GM18511 (cell line): Measurements from ENCODE around the gene MAP2K7.
A peak's percentile ranks its signal among the peaks of the same experiment; 100 is the strongest.

ENCODE experiments used
- ATAC-seq: cut with Tn5 transposase; IDR thresholded peaks from one replicate; pipeline ENCODE4 v1.9.1; 2021; ENCODE audit warnings: mild to moderate bottlenecking, moderate library complexity; ENCODE audit not compliant: unreplicated experiment

Gene MAP2K7

DNA sequence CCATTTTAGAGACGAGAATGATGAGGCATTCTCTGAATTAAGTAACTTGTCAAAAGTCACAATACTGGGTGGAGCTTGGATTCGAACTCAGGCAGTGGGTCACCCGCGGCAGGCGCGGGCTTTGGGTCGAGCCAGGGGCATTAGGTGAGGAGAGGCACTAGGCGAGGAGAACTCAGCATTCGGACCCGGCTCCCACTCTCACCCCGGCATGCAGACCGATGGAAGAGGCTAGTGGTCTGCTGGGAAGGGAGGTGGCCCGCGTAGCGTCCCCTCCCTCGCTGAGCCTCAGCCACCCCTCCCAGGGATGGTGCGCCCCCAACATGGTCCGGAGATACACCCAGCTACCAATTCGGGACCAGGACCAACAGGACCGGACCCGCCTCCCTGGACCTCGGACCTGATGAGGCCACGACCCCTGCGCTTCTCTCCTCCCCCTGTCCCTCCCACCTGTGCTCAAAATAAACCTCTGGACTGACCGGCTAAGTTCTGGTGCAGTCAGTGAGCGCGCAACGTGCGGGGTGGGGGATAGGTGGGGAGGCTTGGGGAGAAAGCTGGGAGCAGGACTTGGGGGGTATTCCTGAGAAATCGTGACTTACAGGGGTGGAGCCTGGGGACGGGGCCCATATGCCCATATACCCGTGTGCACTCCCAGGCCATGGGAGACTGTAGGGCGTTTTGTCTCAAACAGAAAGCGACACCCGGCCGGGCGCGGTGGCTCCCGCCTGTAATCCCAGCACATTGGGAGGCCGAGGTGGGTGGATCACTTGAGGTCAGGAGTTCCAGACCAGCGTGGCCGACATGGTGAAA, 15.1 kb downstream of the MAP2K7 start:
- no peak for ATAC-seq

DNA sequence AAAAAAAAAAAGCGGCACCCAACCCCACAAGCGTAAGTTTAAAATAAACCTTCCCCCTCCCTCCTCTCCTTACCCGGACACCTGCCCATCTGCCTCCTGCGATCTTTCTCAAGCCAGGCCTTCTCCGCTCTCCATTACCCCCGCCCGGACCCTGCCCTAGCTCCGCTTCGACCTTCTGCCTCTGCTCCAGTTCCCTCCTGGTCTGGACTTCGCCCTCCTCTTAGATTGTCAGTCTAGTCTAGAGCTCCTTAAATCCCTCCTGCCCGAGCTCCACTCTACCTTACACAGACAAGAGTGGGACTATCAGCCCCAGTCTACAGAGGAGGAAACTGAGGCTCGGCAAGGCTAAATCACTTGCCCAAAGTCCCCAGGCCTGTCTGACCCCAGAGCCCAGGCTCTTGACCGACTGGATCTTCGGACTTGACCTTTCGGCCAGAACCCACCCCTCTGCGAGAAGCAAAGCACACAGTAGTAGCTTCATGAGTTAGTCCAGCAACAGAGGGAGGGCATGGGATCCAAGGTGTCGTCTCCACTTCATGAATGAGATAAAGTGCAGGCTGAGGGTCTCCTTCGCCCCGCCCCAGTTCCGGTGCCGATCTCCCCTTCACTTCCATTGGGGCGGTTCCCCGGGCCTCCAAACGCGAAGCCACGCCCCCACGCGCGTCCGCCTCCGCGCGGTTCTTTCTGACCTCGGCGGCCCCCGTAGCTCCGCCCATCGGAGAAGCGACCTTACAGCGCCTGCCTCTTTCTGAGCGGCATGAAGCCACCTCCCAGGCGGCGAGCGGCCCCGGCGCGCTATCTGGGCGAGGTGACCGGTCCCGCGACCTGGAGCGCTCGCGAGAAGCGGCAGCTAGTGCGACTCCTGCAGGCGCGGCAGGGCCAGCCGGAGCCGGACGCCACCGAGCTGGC, 16.2 kb downstream of the MAP2K7 start, which contains the start of gene SNAPC2:
TSS of gene SNAPC2 (plus strand) at position 729 of the 909 bp plus-strand sequence. CDS start at position 758, 29 bp downstream.
- peak; percentile 58 for ATAC-seq

DNA sequence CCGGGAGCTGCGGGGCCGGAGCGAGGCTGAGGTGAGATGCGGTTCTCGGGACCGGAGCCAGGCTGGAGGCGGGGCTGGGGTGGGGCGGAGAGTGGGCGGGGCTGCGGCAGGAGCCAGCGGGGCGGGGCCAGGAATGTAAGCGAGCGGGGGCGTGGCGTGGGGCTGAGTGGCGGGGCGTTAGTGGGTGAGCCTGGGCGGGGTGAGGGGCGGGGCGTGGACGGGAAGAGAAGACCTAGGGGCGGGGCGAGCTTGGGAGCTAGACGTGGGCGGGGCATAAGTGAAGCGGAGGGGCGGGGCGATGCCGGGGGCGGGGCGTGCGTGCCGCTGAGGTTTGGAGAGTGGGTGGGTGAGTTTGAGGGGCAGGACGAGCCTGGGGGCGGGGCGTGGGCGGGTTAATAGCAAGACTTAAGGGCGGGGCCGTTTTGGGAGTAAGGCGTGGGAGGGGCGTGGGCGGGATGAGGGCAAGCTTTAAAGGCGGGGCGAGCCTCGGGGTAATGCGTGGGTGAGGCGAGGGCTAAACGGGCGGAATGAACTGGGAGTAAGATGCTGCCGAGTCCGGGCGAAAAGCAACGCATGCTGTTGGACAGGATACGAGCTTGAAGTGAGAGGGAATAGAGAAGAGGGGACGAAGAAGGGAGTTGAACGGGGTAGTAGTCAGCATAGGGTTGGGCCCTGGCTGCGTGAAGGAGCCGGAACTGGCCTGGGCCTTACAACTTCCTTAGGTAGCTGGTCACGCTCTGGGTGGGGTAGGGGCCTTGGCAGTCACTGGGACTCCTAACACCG, 17.0 kb downstream of the MAP2K7 start:
- ATAC-seq = peak; percentile 39

DNA sequence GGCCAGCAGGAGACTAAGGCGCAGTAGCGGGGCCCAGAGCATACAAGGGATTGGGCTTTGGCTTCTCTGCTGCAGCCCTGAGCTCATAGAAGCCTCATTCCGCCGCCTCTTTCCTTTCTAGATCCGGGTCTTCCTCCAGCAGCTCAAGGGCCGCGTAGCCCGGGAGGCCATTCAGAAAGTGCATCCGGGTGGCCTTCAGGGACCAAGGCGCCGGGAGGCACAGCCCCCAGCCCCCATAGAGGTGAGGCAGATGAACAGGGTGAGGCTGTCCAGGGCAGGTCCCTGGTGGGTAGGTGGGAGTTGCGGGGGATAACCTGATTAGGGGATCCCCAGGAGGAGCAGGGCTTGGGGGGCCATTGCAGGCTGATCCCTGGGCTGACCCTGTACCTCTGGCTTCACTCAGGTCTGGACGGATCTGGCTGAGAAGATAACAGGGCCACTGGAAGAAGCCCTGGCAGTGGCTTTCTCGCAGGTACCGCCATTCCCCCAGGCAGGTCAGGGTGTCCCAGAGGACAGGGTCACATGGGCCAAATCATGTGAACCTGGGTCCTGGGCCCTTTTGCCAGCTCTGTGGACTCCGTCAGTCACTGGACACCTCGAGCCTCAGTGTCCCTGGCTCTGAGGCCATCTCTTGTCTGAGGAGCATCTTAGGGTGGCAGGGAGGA, 17.8 kb downstream of the MAP2K7 start:
- no peak for ATAC-seq

DNA sequence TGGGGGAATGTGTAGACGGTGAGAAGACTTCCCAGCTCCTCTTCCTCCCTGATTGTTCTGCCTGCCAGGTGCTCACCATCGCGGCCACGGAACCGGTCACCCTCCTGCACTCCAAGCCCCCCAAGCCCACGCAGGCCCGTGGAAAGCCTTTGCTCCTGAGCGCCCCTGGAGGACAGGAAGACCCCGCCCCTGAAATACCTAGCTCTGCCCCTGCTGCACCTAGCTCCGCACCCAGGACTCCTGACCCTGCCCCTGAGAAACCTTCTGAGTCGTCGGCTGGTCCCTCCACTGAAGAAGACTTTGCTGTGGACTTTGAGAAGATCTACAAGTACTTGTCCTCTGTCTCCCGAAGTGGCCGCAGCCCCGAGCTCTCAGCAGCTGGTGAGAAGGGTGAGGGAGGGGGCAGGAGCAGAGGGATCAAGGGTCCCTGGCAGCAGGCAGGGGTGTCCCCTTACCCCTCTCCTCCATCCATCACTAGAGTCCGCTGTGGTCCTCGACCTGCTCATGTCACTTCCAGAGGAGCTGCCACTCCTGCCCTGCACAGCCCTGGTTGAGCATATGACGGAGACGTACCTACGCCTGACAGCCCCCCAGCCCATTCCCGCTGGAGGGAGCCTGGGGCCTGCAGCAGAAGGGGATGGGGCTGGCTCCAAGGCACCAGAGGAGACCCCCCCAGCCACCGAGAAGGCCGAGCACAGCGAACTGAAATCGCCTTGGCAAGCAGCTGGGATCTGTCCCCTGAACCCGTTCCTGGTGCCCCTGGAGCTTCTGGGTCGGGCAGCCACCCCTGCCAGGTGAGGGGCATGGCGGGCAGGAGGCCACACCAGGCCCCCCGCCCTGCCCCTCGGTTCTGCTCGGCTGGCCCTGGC, 18.5 kb downstream of the MAP2K7 start:
- no peak for ATAC-seq

DNA sequence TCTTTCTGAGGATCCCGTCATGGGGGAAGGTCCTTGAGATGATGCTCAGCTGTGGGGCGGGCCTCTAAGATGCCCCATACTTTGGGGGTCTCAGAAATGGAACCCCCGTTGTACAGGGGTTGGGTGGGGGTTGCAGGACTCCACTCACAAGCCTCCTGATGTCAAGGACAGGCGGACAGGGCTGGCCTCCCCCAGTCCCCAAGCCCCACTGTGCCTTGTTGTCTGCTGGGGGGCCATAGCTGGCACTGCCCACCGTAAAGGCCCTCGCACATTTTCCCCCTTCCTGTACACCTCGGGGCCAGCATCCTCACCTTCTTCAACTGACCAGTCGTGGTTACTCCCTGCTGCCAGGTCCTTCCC, 19.1 kb downstream of the MAP2K7 start:
- ATAC-seq = no peak

DNA sequence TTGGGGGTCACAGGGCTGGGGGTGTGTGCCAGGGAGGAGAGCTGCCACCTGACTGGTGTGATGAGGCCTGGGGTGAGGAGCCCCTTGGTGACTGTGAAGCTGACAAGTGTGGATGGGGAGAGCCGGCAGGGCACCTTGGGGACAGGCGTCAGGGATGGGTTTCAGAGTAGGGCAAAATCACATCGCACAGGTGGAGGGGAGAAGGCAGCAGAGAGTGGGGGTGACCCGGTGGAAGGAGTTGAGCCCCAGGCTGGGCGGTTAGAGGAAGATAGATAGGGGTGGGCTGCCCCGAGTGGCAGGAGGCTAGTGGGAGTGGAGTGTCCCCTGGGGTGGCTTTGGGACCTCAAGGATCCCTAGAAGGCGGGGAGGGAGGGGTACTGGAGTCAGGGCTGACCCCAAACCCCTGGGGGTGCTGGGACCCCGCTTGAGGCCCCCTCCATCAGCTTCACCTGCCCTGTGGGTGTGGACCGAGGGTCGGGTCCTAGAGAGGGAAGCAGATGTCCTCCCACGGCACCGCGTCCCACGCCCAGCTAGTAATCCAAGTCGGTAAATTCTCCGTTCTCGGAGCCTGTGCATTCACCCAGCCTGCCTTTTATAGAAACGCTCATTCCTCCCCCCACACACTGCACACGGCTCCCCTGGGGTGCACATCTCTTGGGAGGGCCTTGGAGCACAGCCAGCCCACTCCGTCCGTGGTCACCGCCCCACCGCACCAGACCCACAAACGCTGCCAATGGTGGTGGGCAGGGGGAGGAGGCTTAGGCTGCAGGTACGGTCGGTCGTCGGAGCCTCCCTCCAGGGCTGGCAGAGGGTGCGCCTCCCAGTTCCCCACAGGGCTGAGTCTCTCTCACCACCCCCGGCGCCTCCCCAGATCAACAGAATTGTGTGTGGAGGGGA, 19.9 kb downstream of the MAP2K7 start:
- ATAC-seq = no peak

DNA sequence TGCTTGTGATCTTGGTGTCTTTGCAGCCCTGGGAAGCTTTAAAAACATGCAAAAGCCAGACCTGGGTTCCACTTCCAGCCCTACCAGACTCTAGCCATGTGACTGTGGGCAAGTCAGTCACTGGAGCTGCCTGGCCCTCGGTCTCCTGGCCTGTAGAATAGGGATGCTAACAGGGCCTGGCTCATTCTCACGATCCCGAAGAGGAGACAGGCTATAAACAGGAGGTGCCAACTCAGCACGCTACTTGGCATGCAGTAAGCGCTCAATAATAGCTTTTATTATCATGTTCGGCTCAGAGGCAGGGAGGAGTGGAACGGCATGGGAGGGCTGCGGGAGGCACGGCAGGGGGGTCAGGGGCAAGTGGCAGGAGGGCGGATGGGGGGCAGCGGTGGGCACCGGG, 20.6 kb downstream of the MAP2K7 start:
- ATAC-seq = no peak

DNA sequence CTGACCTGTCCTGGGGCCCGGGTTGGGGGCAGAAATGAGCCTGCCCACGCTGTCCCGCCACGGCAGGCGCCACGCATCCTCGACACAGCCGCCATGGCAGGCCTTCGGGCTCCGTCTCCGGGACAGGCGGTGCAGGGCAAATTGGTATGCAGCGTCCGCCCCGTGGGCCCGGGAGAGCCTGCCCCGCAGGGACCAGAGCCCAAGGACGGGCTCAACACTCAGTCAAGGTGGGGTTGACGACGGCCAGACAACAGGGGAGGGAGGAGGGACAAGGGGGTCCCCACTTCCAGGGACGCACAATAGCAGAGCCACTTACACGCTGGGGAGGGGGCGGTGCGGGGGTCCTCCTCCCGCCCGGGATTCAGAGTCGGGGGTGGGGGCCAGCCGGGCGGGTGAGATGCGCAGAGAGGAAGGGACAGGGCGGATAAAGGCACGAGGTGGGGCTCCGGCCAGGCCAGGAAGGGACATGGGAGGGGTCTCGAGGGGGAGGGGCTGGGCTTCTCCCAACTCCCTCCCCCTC, 21.0 kb downstream of the MAP2K7 start:
- ATAC-seq = no peak

DNA sequence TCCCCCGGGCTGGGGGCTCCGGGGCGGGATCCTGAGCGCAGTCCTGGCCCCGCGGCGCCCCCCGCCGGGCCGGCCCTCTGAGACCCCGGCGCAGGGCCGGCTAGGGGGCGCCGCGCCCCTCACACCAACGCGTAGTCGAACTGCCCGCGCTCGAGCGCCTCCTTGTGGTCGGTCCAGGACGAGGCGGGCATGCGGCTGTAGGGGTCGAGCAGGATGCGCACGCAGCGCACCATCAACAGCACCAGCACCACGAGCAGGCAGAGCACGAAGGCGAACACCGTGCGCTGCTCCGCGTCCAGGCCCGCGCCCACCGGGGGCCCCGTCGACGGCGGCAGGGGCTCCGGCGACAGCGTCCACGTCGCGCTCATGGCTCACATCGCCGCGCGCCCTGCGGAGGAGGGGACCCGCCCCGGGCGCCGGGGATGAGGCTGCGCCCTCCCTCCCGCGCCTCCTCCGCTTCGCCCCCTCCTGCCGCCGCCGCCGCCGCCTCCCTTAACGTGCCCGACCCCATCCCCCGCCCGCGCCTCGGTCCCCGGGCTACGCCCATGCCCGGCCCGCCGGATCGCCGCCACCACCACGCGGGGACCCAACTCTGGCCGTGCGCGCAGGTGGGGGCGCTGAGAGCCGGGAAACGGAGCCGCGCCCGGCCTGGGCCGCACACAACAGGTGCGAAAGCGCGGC, 21.6 kb downstream of the MAP2K7 start:
- ATAC-seq = no peak

DNA sequence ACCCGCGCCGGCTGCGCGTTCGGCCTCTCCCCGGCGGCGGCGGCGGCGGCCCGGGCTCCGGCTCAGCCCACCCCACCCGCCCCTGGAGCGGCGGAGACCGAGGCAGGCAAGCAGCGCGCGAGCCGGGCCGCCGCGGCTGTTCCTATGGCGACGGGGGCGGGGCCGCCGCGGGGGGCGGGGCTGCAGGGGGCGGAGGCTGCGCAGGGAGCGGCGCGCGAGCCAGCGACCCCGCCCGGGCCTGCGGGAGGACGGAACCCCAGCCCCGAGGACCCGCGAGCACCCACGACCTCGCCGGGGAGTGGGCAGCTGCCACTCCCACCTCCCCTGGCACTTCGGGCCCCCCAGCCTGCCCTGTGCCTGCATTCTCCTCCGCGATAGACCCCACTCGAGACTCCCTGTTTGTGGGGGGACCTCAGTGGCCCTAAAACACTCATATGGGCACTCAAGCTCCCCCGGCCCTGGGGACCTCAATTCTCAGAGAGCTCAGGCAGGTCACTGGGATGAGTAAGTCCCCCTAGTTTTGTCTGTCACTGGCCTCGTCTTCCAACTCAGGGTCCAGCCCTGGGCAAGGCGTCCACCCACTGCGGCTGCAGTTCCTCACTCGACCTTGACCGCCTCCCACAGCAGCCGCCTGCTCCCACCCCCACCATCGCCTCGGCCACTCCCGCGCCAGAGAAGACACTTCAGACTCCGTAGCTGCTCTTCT, 22.5 kb downstream of the MAP2K7 start, which contains the start of gene CTXN1:
TSS of gene CTXN1 (minus strand) at position 115 of the 706 bp plus-strand sequence. CDS start 597 bp downstream, outside the sequence.
- ATAC-seq = no peak

DNA sequence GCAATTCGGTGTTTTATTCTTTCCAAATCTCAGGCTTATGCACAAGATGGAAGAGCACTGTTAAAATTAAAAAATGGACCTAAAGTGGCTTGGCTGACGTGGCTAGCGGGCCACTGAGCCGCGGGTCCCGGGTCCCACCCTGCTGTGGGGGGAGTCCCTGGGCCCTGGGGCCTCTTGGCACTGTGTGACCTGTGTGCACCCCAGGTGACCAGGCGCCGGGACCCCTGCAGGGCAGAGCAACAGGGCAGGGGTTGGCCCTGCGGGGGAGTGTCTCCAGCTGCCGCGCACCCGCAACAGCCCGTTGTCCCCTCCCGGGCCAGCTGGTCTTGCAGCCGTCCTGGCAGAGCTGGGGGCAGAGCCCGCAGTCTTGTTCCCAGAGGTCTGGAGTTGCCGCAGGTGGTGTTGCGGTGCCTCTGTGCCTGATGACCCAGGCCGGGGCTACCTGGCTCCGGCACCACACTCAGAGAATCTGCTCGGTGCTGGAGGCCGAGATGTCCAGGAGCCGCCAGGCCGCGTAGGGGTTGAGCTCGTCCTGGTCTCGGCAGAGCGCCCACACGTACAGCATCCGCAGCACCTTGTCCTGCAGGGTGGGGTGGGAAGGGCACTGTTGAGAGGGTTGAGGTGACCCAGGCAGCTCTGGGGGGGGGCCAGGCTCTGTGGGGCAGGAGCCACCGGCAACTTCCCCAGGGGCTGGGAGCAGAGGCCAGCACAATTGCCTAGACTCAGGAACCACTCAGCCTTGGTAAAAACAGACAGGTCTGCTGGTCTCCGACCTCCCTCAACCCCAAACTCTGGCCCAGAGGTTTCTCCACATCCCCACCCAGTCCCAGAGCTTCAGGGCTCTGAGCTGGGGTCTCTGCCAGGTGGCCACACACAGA, 23.3 kb downstream of the MAP2K7 start:
- ATAC-seq = no peak

DNA sequence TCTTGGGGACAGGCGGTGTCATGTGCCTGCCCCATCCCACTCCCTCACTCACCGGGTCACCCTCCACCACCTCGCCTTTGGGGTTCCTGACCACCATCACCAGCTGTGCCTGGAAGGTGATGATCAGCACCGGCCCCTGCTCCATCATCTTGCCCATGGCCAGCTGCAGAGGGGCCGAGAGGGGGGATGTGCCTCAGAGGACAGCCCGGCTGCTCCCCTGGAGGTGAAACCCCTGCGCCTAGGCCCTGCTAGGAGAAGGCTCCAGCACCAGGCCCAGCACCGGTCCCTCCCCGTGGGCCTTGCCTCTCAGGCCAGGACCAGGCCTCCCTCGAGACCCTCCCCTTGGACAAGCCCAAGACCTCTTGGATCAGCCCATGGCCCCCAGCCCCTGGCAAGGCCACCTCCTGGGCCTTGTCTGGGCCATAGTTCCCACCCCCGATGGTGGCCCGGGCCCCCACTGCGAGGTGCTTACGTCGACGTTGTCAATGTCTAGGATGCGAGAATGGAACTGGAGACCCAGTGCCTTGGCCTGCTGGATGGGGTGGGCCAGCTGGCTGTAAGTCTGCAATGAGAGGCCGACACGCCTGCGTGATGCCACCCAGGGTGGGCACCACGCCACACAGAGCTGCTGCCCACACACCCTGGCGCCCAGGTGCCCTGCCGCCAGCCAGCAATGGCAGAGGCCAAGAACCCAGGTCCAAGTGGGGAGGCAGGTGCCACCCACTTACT, 24.1 kb downstream of the MAP2K7 start:
- ATAC-seq = no peak

DNA sequence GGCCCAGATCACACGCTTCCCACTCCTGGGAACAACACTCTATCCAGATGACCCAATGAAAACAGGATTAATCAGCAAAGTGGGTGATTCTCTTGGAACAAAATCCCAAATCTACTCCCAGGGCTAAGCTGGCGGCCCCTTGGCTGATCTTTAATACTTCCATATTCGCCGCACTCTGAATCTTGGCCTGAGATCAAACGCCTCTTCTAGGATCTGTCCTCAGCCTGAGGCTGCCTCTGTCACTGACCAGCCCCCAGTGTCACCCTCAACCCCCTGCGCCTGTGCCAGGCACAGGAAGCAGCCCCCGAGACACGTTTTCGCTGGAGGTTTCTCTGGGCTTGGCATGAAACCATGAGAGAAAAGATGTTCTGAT, 24.6 kb downstream of the MAP2K7 start:
- no peak for ATAC-seq
